Astrocyte of the hippocampus (primary cell): ENCODE data around the gene MRPL36.

Experiments
- DNase-seq: peaks from one replicate; pipeline ENCODE4 v3.0.0; 2011; ENCODE audit warnings: low read depth, low spot score

The MRPL36 gene

GRCh38 chr5:1764606-1764960 lies 35.1 kb downstream of the MRPL36 start:
- DNase-seq, result no peak

- no peak for DNase-seq
These were observed 35.6 kb downstream of the MRPL36 start for GRCh38 chr5:1763960-1764605.

- peak; percentile 80 for DNase-seq
These were observed 36.1 kb downstream of the MRPL36 start for GRCh38 chr5:1763548-1763911.

GRCh38 chr5:1762883-1763547 lies 36.6 kb downstream of the MRPL36 start:
- DNase-seq, result no peak

GRCh38 chr5:1762121-1762882 lies 37.3 kb downstream of the MRPL36 start:
- no peak for DNase-seq

- no peak for DNase-seq
These were observed 38.2 kb downstream of the MRPL36 start for GRCh38 chr5:1761453-1761755.

GRCh38 chr5:1760656-1761452 lies 38.8 kb downstream of the MRPL36 start:
- no peak for DNase-seq

GRCh38 chr5:1760231-1760630 lies 39.4 kb downstream of the MRPL36 start:
- no peak for DNase-seq

- no peak for DNase-seq
These were observed 40.2 kb downstream of the MRPL36 start for GRCh38 chr5:1759378-1759970.

GRCh38 chr5:1758574-1758973 lies 41.1 kb downstream of the MRPL36 start:
- DNase-seq, result no peak

GRCh38 chr5:1757511-1757910 lies 42.1 kb downstream of the MRPL36 start:
- no peak for DNase-seq

GRCh38 chr5:1756481-1756880 lies 43.2 kb downstream of the MRPL36 start:
- no peak for DNase-seq

- no peak for DNase-seq
These were observed 44.2 kb downstream of the MRPL36 start for GRCh38 chr5:1755321-1755949.

GRCh38 chr5:1754531-1755220 lies 45.0 kb downstream of the MRPL36 start:
- DNase-seq, result no peak

GRCh38 chr5:1753490-1753889 lies 46.1 kb downstream of the MRPL36 start:
- no peak for DNase-seq

GRCh38 chr5:1752881-1753280 lies 46.8 kb downstream of the MRPL36 start:
- DNase-seq, result no peak

GRCh38 chr5:1751864-1752822 lies 47.5 kb downstream of the MRPL36 start:
- no peak for DNase-seq

GRCh38 chr5:1751026-1751863 lies 48.4 kb downstream of the MRPL36 start:
- DNase-seq, result no peak

- no peak for DNase-seq
These were observed 49.2 kb downstream of the MRPL36 start for GRCh38 chr5:1750469-1750868.
